Measurements from ENCODE around the gene GOLGA6C. TPM values are rescaled to one million over a fixed set of nuclear protein-coding genes. Genes with fewer than 3 reads are reported as not detected.

The GOLGA6C gene
- polyA plus RNA-seq, 3 donors = not detected

- WGBS (ENCODE audit: insufficient coverage) = 89% methylated on average over 21 of the region's 21 CpGs
- H3K4me2 ChIP-seq (replicated peaks; ENCODE audit: extremely low read depth, low read length, poor library complexity, severe bottlenecking) = no peak overlapping the region
- H3K27ac ChIP-seq (ENCODE audit: low read depth in 1 of 2, low read length in 2 of 2) = no peak overlapping the region
- no peaks in the 10 kb centered on the region for H3K79me2 ChIP-seq (ENCODE audit: insufficient read depth, low read length)
- Mint-ChIP-seq H3K27ac (no peak overlapping the region), H3K4me3 (no peak overlapping the region), H3K4me1 (no peaks in the 10 kb centered on the region), H3K27me3 (ENCODE audit: low read depth in 3 of 3) (peaks cover 11 to 28% (median 13%) of the 10 kb centered on the region in 3 donors), H3K36me3 (no peaks in the 10 kb centered on the region), H3K9me3 (peaks cover 0 to 3% (median 0%) of the 10 kb centered on the region in 7 donors)
- no peaks in the 10 kb centered on the region for H3K36me3 ChIP-seq (replicated peaks in 1 of 2; ENCODE audit: control insufficient read depth in 1 of 2, insufficient read depth in 2 of 2, low read length in 2 of 2)
- no peak overlapping the region for H2AFZ ChIP-seq (ENCODE audit: insufficient read depth, low read depth, low read length, poor library complexity, severe bottlenecking)
- no peak overlapping the region for H3K9ac ChIP-seq (ENCODE audit: insufficient read depth, low read length, poor library complexity, severe bottlenecking)
- H3K4me3 ChIP-seq (replicated peaks in 1 of 3; ENCODE audit: low read depth in 2 of 3, low read length in 3 of 3) = no peak overlapping the region
- no peaks in the 10 kb centered on the region for H3K9me3 ChIP-seq (replicated peaks in 1 of 2; ENCODE audit: control insufficient read depth in 1 of 2, insufficient read depth in 1 of 2, low read length in 2 of 2)
- intact Hi-C loops (cut with micrococcal nuclease) = loop anchor here in 1 of 2 donors (10.0 kb wide), 1 partner anchor 75 kb away; no protein-coding TSS in a partner anchor
- no peak for DNase-seq
- H3K27me3 ChIP-seq (ENCODE audit: control insufficient read depth in 2 of 2, insufficient read depth in 2 of 2, low read length in 2 of 2) = no peaks in the 10 kb centered on the region
- no peaks in the 10 kb centered on the region for H3K4me1 ChIP-seq (ENCODE audit: control insufficient read depth in 1 of 2, insufficient read depth in 2 of 2, low read length in 2 of 2)
- TF ChIP-seq, protein P1, sequence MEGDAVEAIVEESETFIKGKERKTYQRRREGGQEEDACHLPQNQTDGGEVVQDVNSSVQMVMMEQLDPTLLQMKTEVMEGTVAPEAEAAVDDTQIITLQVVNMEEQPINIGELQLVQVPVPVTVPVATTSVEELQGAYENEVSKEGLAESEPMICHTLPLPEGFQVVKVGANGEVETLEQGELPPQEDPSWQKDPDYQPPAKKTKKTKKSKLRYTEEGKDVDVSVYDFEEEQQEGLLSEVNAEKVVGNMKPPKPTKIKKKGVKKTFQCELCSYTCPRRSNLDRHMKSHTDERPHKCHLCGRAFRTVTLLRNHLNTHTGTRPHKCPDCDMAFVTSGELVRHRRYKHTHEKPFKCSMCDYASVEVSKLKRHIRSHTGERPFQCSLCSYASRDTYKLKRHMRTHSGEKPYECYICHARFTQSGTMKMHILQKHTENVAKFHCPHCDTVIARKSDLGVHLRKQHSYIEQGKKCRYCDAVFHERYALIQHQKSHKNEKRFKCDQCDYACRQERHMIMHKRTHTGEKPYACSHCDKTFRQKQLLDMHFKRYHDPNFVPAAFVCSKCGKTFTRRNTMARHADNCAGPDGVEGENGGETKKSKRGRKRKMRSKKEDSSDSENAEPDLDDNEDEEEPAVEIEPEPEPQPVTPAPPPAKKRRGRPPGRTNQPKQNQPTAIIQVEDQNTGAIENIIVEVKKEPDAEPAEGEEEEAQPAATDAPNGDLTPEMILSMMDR (IDR thresholded peaks at IDR 0.05) = no peak
- H4K20me1 ChIP-seq (ENCODE audit: insufficient read depth, low read length) = peaks cover 2% of the 10 kb centered on the region
Measured at GRCh38 chr15:75229191-75230015, 28.7 kb upstream of the GOLGA6C start.

GRCh38 chr15:75230016-75230343, 28.2 kb upstream of the GOLGA6C start:
- Mint-ChIP-seq H3K4me1 (no peaks in the 10 kb centered on the region), H3K4me3 (no peak overlapping the region), H3K9me3 (peaks cover 0 to 3% (median 0%) of the 10 kb centered on the region in 7 donors), H3K27ac (no peak overlapping the region), H3K36me3 (no peaks in the 10 kb centered on the region), H3K27me3 (ENCODE audit: low read depth in 3 of 3) (peaks cover 12 to 25% (median 13%) of the 10 kb centered on the region in 3 donors)
- no peak overlapping the region for H3K4me2 ChIP-seq (replicated peaks; ENCODE audit: extremely low read depth, low read length, poor library complexity, severe bottlenecking)
- no peak overlapping the region for H2AFZ ChIP-seq (ENCODE audit: insufficient read depth, low read depth, low read length, poor library complexity, severe bottlenecking)
- H3K27ac ChIP-seq (ENCODE audit: low read depth in 1 of 2, low read length in 2 of 2) = no peak overlapping the region
- TF ChIP-seq, protein P1 (IDR thresholded peaks at IDR 0.05) = no peak
- no peaks in the 10 kb centered on the region for H3K27me3 ChIP-seq (ENCODE audit: control insufficient read depth in 2 of 2, insufficient read depth in 2 of 2, low read length in 2 of 2)
- H3K4me3 ChIP-seq (replicated peaks in 1 of 3; ENCODE audit: low read depth in 2 of 3, low read length in 3 of 3) = no peak overlapping the region
- no peaks in the 10 kb centered on the region for H3K79me2 ChIP-seq (ENCODE audit: insufficient read depth, low read length)
- no peaks in the 10 kb centered on the region for H4K20me1 ChIP-seq (ENCODE audit: insufficient read depth, low read length)
- 100% methylated on average over 2 of the region's 2 CpGs for WGBS (ENCODE audit: insufficient coverage)
- H3K4me1 ChIP-seq (ENCODE audit: control insufficient read depth in 1 of 2, insufficient read depth in 2 of 2, low read length in 2 of 2) = no peaks in the 10 kb centered on the region
- intact Hi-C loops (cut with micrococcal nuclease) = loop anchor here in 1 of 2 donors (10.0 kb wide), 1 partner anchor 75 kb away; no protein-coding TSS in a partner anchor
- H3K36me3 ChIP-seq (replicated peaks in 1 of 2; ENCODE audit: control insufficient read depth in 1 of 2, insufficient read depth in 2 of 2, low read length in 2 of 2) = no peaks in the 10 kb centered on the region
- no peak overlapping the region for H3K9ac ChIP-seq (ENCODE audit: insufficient read depth, low read length, poor library complexity, severe bottlenecking)
- no peak for DNase-seq
- H3K9me3 ChIP-seq (replicated peaks in 1 of 2; ENCODE audit: control insufficient read depth in 1 of 2, insufficient read depth in 1 of 2, low read length in 2 of 2) = no peaks in the 10 kb centered on the region

Data from CD14-positive monocyte (primary cell).